HEK293 (cell line): ENCODE data around the gene PEX7.

Experiments used
- CTCF ChIA-PET: fragments of 350-600 bp; formaldehyde crosslinking; extraction: SDS; loops from one replicate; lab custom pipeline; 2021; ENCODE audit warnings: antibody characterized with exemption; lab: Yijun Ruan, JAX
- POLR2A ChIA-PET: fragments of 300-600 bp; formaldehyde crosslinking; extraction: SDS; loops from one replicate; lab custom pipeline; 2020; ENCODE audit warnings: antibody characterized with exemption, inconsistent platforms; lab: Yijun Ruan, JAX
- H3K27ac ChIP-seq: fragments of 200-500 bp; sonication (Bioruptor generic); 2 replicates; pipeline ENCODE4 v1.5.1; 2014; ENCODE audit warnings: low read depth, low read length, control low read depth, inconsistent platforms; ENCODE audit errors: extremely low read depth
- H3K36me3 ChIP-seq, 2 experiments: fragments of 200-500 bp in 1 of 2; sonication (Bioruptor generic) in 1 of 2; 1 replicate in 1 of 2; 2 replicates in 1 of 2; pipeline ENCODE4 v1.5.1; 2014 to 2017; ENCODE audit warnings: inconsistent platforms in 2 of 2, low read length in 2 of 2; ENCODE audit not compliant: control insufficient read depth in 2 of 2, insufficient read depth in 1 of 2
- H3K4me1 ChIP-seq: fragments of 200-500 bp; sonication (Bioruptor generic); 2 replicates; pipeline ENCODE4 v1.5.1; 2014; ENCODE audit warnings: mild to moderate bottlenecking, low read length, inconsistent platforms; ENCODE audit not compliant: control insufficient read depth, insufficient read depth
- H3K4me3 ChIP-seq: 2 replicates; pipeline ENCODE4 v1.5.1; 2011; ENCODE audit warnings: low read depth, mild to moderate bottlenecking, control low read depth, low read length, moderate library complexity
- H3K9me3 ChIP-seq: fragments of 200-500 bp; sonication (Bioruptor generic); 2 replicates; pipeline ENCODE4 v1.5.1; 2014; ENCODE audit warnings: low read depth, low read length, inconsistent platforms; ENCODE audit not compliant: control insufficient read depth, insufficient read depth
- BCL11B ChIP-seq: fragments of 450-650 bp; formaldehyde crosslinking; IDR thresholded peaks from 2 replicates; pipeline ENCODE4 v1.5.1; 2016; ENCODE audit warnings: low read depth, missing biosample characterization, missing genetic modification characterization
- HOXD13 ChIP-seq: sonication (generic); formaldehyde crosslinking; IDR thresholded peaks from 2 replicates; pipeline ENCODE4 v1.8.0; 2022; ENCODE audit warnings: missing genetic modification reagents, borderline replicate concordance
- KLF10 ChIP-seq: fragments of 450-650 bp; IDR thresholded peaks from 2 replicates; pipeline ENCODE4 v1.5.1; 2018; ENCODE audit warnings: missing biosample characterization, mild to moderate bottlenecking, missing genetic modification characterization
- KLF7 ChIP-seq: fragments of 450-650 bp; formaldehyde crosslinking; IDR thresholded peaks from 2 replicates; pipeline ENCODE4 v1.5.1; 2016; ENCODE audit warnings: missing biosample characterization, missing genetic modification characterization, borderline replicate concordance
- KLF8 ChIP-seq: fragments of 450-650 bp; formaldehyde crosslinking; IDR thresholded peaks from 2 replicates; pipeline ENCODE4 v1.5.1; 2016; ENCODE audit warnings: missing biosample characterization, missing genetic modification characterization
- REPIN1 ChIP-seq: fragments of 450-650 bp; formaldehyde crosslinking; IDR thresholded peaks from 2 replicates; pipeline ENCODE4 v1.5.1; 2017; ENCODE audit warnings: missing biosample characterization, missing genetic modification characterization, low read depth
- SETDB1 ChIP-seq: IDR thresholded peaks from one replicate; pipeline ENCODE4 v1.6.1; 2017; ENCODE audit warnings: mild to moderate bottlenecking, low read length, moderate library complexity, mixed read lengths; ENCODE audit not compliant: insufficient read length
- YY1 ChIP-seq: fragments of 450-650 bp; formaldehyde crosslinking; IDR thresholded peaks from 2 replicates; pipeline ENCODE4 v1.5.1; 2018; ENCODE audit warnings: missing biosample characterization, missing genetic modification characterization
- ZFP41 ChIP-seq: fragments of 450-650 bp; formaldehyde crosslinking; IDR thresholded peaks from 2 replicates; pipeline ENCODE4 v1.5.1; 2016; ENCODE audit warnings: missing biosample characterization, missing genetic modification characterization, borderline replicate concordance
- ZFP69B ChIP-seq: fragments of 450-650 bp; formaldehyde crosslinking; IDR thresholded peaks from 2 replicates; pipeline ENCODE4 v1.5.1; 2016; ENCODE audit warnings: missing biosample characterization, missing genetic modification characterization
- ZNF174 ChIP-seq: fragments of 450-650 bp; formaldehyde crosslinking; IDR thresholded peaks from 2 replicates; pipeline ENCODE4 v1.5.0; 2017; ENCODE audit warnings: missing biosample characterization, mild to moderate bottlenecking, missing genetic modification characterization
- ZNF19 ChIP-seq: fragments of 450-650 bp; formaldehyde crosslinking; IDR thresholded peaks from 2 replicates; pipeline ENCODE4; 2016; ENCODE audit warnings: missing biosample characterization, missing genetic modification characterization, low read depth
- ZNF2 ChIP-seq: fragments of 450-650 bp; formaldehyde crosslinking; IDR thresholded peaks from 2 replicates; pipeline ENCODE4 v1.5.1; 2016; ENCODE audit warnings: missing biosample characterization, missing genetic modification characterization
- ZNF24 ChIP-seq: fragments of 450-650 bp; formaldehyde crosslinking; IDR thresholded peaks from 2 replicates; pipeline ENCODE4 v1.5.1; 2016; ENCODE audit warnings: missing biosample characterization, missing genetic modification characterization
- ZNF266 ChIP-seq: fragments of 450-650 bp; formaldehyde crosslinking; IDR thresholded peaks from 2 replicates; pipeline ENCODE4 v1.5.1; 2016; ENCODE audit warnings: missing biosample characterization, missing genetic modification characterization, low read depth
- ZNF341 ChIP-seq: fragments of 450-650 bp; formaldehyde crosslinking; IDR thresholded peaks from 2 replicates; pipeline ENCODE4; 2016; ENCODE audit warnings: low read depth, missing biosample characterization, missing genetic modification characterization
- ZNF549 ChIP-seq: fragments of 450-650 bp; IDR thresholded peaks from 2 replicates; pipeline ENCODE4 v1.5.1; 2018; ENCODE audit warnings: missing biosample characterization, missing genetic modification characterization, mild to moderate bottlenecking, inconsistent platforms, moderate library complexity
- ZNF621 ChIP-seq: fragments of 450-650 bp; formaldehyde crosslinking; IDR thresholded peaks from 2 replicates; pipeline ENCODE4 v1.5.1; 2017; ENCODE audit warnings: missing biosample characterization, missing genetic modification characterization
- ZNF626 ChIP-seq: fragments of 450-650 bp; sonication (Bioruptor Pico); formaldehyde crosslinking; IDR thresholded peaks from 2 replicates; pipeline ENCODE4 v1.5.1; 2018; ENCODE audit warnings: missing biosample characterization, missing genetic modification characterization, inconsistent platforms
- ZNF677 ChIP-seq: fragments of 450-650 bp; IDR thresholded peaks from 2 replicates; pipeline ENCODE4 v1.5.0; 2018; ENCODE audit warnings: missing biosample characterization, mild to moderate bottlenecking, missing genetic modification characterization, moderate library complexity
- TF ChIP-seq, protein P1 (sequence below): fragments of 450-650 bp; formaldehyde crosslinking; IDR thresholded peaks from 2 replicates; pipeline ENCODE4 v1.5.1; 2016; ENCODE audit warnings: missing biosample characterization, missing genetic modification characterization
- TF ChIP-seq, protein P2 (sequence below): fragments of 450-650 bp; formaldehyde crosslinking; IDR thresholded peaks from 2 replicates; pipeline ENCODE4 v1.5.1; 2016; ENCODE audit warnings: missing biosample characterization, missing genetic modification characterization
- TF ChIP-seq, protein P3 (sequence below): fragments of 450-650 bp; IDR thresholded peaks from 2 replicates; pipeline ENCODE4 v1.5.1; 2018; ENCODE audit warnings: missing biosample characterization, mild to moderate bottlenecking, missing genetic modification characterization
- TF ChIP-seq, protein P4 (sequence below): IDR thresholded peaks from 2 replicates; pipeline ENCODE4 v1.6.1; 2011; ENCODE audit warnings: mild to moderate bottlenecking, low read depth, low read length, borderline replicate concordance
- TF ChIP-seq, protein P5 (sequence below): fragments of 450-650 bp; formaldehyde crosslinking; IDR thresholded peaks from 2 replicates; pipeline ENCODE4 v1.5.1; 2017; ENCODE audit warnings: missing biosample characterization, missing genetic modification characterization
- TF ChIP-seq, protein P6 (sequence below): fragments of 450-650 bp; formaldehyde crosslinking; IDR thresholded peaks from 2 replicates; pipeline ENCODE4 v1.5.1; 2017; ENCODE audit warnings: missing biosample characterization, mild to moderate bottlenecking, missing genetic modification characterization, moderate library complexity
- TF ChIP-seq, protein P7 (sequence below): sonication (generic); formaldehyde crosslinking; IDR thresholded peaks from 2 replicates; pipeline ENCODE4 v1.8.1; 2022; ENCODE audit warnings: mild to moderate bottlenecking, moderate library complexity, missing genetic modification reagents

Gene PEX7

DNA sequence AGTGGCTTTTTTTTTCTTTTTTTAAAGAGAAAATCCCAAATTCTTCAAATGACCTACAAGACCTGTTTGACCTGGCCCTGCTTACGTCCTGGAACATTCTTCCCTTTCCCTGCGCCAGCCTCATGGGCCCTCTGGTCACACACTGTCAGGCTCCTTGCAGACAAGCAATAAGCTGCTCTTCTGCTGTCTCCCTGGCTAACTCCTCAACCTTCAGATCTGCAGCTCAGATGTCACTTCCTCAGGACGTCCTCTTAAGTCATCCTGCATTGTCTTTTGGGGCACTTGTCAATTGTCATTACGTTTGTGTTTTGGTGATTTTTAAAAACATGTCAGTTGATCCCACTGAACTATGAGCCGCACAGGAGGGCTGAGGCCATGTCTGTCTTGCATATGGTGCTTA, 70.8 kb downstream of the PEX7 start:
- H3K9me3 ChIP-seq: no peaks in the 10 kb centered on the region

DNA sequence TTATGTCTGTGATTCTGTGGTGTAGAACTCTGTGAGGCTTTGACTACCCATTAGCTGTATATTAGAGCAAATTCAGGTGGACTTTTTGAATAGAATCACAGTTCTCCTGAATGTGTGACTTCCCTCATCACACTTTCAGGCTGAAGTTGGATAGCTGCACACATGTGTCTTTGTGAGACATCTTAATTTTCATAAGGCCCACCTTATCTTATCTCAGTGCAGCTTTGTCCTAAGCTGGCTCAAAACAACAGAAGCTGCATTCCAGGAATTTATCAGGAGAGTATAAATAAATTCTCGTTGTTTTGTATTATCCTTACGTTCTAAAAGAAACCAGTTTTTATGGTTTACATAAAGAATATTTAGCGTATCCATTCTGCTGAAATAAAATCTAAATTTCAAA, 73.5 kb downstream of the PEX7 start:
- Histone ChIP-seq H3K4me1 (no peaks in the 10 kb centered on the region), H3K4me3 (no peak overlapping the region), H3K9me3 (no peaks in the 10 kb centered on the region), H3K27ac (no peak overlapping the region), H3K36me3 (peaks cover 0 to 13% of the 10 kb centered on the region in 2 experiments; a peak in 2 of 3 replicates)
- ChIA-PET CTCF (interaction anchor here (0.7 to 2.0 kb wide), 2 partner anchors 50 to 181 kb away, joined by 4 read pairs; no protein-coding TSS in a partner anchor), POLR2A (no interaction called here)
- TF ChIP-seq KLF10 (tag by site-specific recombination) (no peak), HOXD13 (CRISPR knock-in tag) (no peak), BCL11B (tag by site-specific recombination) (no peak), KLF7 (tag by site-specific recombination) (no peak), ZNF2 (tag by site-specific recombination) (no peak), ZNF341 (tag by site-specific recombination) (no peak), ZNF266 (tag by site-specific recombination) (no peak), SETDB1 (no peak)
- TF ChIP-seq, protein P1, sequence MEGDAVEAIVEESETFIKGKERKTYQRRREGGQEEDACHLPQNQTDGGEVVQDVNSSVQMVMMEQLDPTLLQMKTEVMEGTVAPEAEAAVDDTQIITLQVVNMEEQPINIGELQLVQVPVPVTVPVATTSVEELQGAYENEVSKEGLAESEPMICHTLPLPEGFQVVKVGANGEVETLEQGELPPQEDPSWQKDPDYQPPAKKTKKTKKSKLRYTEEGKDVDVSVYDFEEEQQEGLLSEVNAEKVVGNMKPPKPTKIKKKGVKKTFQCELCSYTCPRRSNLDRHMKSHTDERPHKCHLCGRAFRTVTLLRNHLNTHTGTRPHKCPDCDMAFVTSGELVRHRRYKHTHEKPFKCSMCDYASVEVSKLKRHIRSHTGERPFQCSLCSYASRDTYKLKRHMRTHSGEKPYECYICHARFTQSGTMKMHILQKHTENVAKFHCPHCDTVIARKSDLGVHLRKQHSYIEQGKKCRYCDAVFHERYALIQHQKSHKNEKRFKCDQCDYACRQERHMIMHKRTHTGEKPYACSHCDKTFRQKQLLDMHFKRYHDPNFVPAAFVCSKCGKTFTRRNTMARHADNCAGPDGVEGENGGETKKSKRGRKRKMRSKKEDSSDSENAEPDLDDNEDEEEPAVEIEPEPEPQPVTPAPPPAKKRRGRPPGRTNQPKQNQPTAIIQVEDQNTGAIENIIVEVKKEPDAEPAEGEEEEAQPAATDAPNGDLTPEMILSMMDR (tag by site-specific recombination): no peak

More for the DNA sequence above, 70.8 kb downstream of the PEX7 start:
- H3K4me3 ChIP-seq: no peak overlapping the region
- TF ChIP-seq, protein P2, sequence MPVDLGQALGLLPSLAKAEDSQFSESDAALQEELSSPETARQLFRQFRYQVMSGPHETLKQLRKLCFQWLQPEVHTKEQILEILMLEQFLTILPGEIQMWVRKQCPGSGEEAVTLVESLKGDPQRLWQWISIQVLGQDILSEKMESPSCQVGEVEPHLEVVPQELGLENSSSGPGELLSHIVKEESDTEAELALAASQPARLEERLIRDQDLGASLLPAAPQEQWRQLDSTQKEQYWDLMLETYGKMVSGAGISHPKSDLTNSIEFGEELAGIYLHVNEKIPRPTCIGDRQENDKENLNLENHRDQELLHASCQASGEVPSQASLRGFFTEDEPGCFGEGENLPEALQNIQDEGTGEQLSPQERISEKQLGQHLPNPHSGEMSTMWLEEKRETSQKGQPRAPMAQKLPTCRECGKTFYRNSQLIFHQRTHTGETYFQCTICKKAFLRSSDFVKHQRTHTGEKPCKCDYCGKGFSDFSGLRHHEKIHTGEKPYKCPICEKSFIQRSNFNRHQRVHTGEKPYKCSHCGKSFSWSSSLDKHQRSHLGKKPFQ: no peak
- TF ChIP-seq ZNF174 (no peak), ZNF621 (tag by site-specific recombination) (no peak), ZNF19 (no peak), ZNF626 (tag by site-specific recombination) (no peak), ZFP41 (tag by site-specific recombination) (no peak), ZNF24 (tag by site-specific recombination) (no peak), YY1 (tag by site-specific recombination) (no peak), ZNF677 (tag by site-specific recombination) (no peak), KLF8 (tag by site-specific recombination) (no peak), ZNF549 (no peak), REPIN1 (no peak), ZFP69B (tag by site-specific recombination) (no peak), KLF10 (tag by site-specific recombination) (no peak)
- TF ChIP-seq, protein P3, sequence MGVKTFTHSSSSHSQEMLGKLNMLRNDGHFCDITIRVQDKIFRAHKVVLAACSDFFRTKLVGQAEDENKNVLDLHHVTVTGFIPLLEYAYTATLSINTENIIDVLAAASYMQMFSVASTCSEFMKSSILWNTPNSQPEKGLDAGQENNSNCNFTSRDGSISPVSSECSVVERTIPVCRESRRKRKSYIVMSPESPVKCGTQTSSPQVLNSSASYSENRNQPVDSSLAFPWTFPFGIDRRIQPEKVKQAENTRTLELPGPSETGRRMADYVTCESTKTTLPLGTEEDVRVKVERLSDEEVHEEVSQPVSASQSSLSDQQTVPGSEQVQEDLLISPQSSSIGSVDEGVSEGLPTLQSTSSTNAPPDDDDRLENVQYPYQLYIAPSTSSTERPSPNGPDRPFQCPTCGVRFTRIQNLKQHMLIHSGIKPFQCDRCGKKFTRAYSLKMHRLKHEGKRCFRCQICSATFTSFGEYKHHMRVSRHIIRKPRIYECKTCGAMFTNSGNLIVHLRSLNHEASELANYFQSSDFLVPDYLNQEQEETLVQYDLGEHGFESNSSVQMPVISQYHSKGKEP (tag by site-specific recombination): no peak
- TF ChIP-seq, protein P4, sequence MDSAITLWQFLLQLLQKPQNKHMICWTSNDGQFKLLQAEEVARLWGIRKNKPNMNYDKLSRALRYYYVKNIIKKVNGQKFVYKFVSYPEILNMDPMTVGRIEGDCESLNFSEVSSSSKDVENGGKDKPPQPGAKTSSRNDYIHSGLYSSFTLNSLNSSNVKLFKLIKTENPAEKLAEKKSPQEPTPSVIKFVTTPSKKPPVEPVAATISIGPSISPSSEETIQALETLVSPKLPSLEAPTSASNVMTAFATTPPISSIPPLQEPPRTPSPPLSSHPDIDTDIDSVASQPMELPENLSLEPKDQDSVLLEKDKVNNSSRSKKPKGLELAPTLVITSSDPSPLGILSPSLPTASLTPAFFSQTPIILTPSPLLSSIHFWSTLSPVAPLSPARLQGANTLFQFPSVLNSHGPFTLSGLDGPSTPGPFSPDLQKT: no peak
- TF ChIP-seq, protein P5, sequence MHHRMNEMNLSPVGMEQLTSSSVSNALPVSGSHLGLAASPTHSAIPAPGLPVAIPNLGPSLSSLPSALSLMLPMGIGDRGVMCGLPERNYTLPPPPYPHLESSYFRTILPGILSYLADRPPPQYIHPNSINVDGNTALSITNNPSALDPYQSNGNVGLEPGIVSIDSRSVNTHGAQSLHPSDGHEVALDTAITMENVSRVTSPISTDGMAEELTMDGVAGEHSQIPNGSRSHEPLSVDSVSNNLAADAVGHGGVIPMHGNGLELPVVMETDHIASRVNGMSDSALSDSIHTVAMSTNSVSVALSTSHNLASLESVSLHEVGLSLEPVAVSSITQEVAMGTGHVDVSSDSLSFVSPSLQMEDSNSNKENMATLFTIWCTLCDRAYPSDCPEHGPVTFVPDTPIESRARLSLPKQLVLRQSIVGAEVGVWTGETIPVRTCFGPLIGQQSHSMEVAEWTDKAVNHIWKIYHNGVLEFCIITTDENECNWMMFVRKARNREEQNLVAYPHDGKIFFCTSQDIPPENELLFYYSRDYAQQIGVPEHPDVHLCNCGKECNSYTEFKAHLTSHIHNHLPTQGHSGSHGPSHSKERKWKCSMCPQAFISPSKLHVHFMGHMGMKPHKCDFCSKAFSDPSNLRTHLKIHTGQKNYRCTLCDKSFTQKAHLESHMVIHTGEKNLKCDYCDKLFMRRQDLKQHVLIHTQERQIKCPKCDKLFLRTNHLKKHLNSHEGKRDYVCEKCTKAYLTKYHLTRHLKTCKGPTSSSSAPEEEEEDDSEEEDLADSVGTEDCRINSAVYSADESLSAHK (tag by site-specific recombination): no peak
- TF ChIP-seq, protein P6, sequence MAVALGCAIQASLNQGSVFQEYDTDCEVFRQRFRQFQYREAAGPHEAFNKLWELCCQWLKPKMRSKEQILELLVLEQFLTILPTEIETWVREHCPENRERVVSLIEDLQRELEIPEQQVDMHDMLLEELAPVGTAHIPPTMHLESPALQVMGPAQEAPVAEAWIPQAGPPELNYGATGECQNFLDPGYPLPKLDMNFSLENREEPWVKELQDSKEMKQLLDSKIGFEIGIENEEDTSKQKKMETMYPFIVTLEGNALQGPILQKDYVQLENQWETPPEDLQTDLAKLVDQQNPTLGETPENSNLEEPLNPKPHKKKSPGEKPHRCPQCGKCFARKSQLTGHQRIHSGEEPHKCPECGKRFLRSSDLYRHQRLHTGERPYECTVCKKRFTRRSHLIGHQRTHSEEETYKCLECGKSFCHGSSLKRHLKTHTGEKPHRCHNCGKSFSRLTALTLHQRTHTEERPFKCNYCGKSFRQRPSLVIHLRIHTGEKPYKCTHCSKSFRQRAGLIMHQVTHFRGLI: no peak
- TF ChIP-seq, protein P7, sequence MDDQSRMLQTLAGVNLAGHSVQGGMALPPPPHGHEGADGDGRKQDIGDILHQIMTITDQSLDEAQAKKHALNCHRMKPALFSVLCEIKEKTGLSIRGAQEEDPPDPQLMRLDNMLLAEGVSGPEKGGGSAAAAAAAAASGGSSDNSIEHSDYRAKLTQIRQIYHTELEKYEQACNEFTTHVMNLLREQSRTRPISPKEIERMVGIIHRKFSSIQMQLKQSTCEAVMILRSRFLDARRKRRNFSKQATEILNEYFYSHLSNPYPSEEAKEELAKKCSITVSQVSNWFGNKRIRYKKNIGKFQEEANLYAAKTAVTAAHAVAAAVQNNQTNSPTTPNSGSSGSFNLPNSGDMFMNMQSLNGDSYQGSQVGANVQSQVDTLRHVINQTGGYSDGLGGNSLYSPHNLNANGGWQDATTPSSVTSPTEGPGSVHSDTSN (CRISPR knock-in tag): no peak
- no peak overlapping the region for H3K27ac ChIP-seq
- ChIA-PET POLR2A (no interaction called here), CTCF (no interaction called here)
- H3K36me3 ChIP-seq: peaks cover 0 to 2% of the 10 kb centered on the region in 2 experiments; a peak in 2 of 3 replicates
- H3K4me1 ChIP-seq: peaks cover 15% of the 10 kb centered on the region
